Kidney epithelial cell (primary cell): Measurements from ENCODE around the gene PSMC3IP. TPM values are rescaled to one million over a fixed set of nuclear protein-coding genes. Genes with fewer than 3 reads are reported as not detected.
A peak's percentile ranks its signal among the peaks of the same experiment; 100 is the strongest.

ENCODE experiments used
- DNase-seq: peaks from one replicate; pipeline ENCODE4 v3.0.0-alpha.2; 2010; ENCODE audit warnings: low read depth
- H3K27me3 ChIP-seq: 2 replicates; pipeline ENCODE4 v1.6.0; 2011; ENCODE audit warnings: low read length; ENCODE audit not compliant: control insufficient read depth, insufficient read depth
- H3K36me3 ChIP-seq: 2 replicates; pipeline ENCODE4 v1.5.1; 2011; ENCODE audit warnings: low read length; ENCODE audit not compliant: control insufficient read depth, insufficient read depth
- H3K4me3 ChIP-seq: 2 replicates; pipeline ENCODE4 v1.5.1; 2011; ENCODE audit warnings: low read depth, mild to moderate bottlenecking, control low read depth, low read length
- total RNA-seq: library from RNA; depleted of rRNA; stranded (reverse); fragments of >200 nt; gene quantifications from 2 replicates; pipeline ENCODE4 v1.2.3, GENCODE V29; 2015
- TF ChIP-seq, protein P1 (sequence below): IDR thresholded peaks from 2 replicates; pipeline ENCODE4 v1.5.1; 2011; ENCODE audit warnings: mild to moderate bottlenecking, moderate library complexity, low read length, control low read depth, inconsistent platforms; ENCODE audit not compliant: insufficient read depth, poor library complexity, severe bottlenecking

Gene PSMC3IP
- total RNA-seq, 1 donor from 2014 or later = 3.9 TPM

DNA sequence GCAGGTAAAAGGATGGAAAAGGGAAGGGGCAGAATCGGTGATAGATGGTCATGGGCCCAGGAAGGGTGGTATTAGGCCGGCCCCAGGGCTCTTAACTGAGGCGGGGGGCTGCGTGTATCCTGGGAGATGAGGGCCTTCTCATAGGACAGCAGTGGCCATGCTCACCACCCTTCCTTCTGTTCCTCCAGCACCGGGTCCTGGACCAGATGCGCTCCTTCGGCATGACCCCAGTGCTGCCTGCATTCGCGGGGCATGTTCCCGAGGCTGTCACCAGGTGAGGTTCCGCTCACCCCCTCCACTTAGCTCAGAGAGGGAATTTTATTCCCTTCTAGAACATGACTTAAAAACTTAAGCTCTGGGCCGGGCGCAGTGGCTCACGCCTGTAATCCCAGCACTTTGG, 39.0 kb downstream of the PSMC3IP start:
- TF ChIP-seq, protein P1, sequence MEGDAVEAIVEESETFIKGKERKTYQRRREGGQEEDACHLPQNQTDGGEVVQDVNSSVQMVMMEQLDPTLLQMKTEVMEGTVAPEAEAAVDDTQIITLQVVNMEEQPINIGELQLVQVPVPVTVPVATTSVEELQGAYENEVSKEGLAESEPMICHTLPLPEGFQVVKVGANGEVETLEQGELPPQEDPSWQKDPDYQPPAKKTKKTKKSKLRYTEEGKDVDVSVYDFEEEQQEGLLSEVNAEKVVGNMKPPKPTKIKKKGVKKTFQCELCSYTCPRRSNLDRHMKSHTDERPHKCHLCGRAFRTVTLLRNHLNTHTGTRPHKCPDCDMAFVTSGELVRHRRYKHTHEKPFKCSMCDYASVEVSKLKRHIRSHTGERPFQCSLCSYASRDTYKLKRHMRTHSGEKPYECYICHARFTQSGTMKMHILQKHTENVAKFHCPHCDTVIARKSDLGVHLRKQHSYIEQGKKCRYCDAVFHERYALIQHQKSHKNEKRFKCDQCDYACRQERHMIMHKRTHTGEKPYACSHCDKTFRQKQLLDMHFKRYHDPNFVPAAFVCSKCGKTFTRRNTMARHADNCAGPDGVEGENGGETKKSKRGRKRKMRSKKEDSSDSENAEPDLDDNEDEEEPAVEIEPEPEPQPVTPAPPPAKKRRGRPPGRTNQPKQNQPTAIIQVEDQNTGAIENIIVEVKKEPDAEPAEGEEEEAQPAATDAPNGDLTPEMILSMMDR = no peak
- no peak overlapping the region for H3K4me3 ChIP-seq
- no peaks in the 10 kb centered on the region for H3K27me3 ChIP-seq
- DNase-seq = no peak
- H3K36me3 ChIP-seq = peaks cover 1% of the 10 kb centered on the region

DNA sequence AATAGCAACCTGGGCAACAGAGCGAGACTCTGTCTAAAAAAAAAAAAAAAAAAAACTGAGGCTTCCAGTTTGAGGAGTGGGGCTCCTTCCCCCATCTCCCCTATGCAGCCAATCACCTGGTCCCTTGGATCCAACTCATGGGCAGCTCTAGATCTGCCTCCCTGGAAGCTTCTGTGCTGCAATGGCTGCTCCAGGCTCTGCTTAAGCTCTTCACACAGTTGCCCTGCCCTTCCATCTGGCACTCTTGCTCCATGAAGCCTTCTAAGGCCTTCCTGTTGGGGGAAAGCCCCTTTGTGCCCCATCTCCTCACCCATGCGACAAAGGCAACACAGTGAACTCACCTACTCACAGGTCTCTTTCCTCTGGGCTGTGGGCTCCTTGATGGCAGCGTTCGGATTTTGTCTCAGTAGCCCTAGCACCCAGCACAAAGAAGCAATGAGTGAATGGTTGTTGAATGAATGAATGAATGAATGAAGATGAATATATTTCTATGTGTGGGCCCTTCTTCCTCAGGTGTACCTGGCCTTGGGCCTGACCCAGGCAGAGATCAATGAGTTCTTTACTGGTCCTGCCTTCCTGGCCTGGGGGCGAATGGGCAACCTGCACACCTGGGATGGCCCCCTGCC, 39.6 kb downstream of the PSMC3IP start:
- DNase-seq = no peak
- Histone ChIP-seq H3K4me3 (no peak overlapping the region), H3K27me3 (no peaks in the 10 kb centered on the region), H3K36me3 (peaks cover 1% of the 10 kb centered on the region)
- TF ChIP-seq, protein P1 = no peak

DNA sequence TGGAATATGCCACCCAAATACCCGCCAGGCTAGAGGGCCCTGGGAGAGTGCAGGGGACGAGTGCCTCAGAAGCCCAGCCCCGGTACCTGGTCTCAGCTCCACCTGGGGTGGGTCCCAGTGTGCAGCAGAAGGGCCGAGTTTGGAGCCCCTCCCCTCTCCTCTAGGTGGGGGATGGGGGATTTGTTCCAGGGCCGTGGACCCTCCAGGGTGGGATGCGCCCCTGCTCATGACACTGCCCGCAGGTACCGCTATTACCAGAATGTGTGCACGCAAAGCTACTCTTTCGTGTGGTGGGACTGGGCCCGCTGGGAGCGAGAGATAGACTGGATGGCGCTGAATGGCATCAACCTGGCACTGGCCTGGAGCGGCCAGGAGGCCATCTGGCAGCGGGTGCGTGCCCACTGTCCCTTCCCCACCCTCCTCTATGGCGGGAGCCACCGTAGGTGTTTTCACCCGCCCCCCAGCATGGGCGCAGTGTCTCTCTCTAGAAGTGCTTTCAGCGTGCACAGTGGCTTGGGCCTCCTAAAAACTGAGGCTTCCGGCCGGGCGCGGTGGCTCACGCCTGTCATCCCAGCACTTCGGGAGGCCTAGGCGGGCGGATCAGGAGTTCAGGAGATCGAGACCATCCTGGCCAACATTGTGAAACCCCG, 40.2 kb downstream of the PSMC3IP start:
- Histone ChIP-seq H3K27me3 (no peaks in the 10 kb centered on the region), H3K4me3 (peak overlapping the region; percentile 49), H3K36me3 (no peaks in the 10 kb centered on the region)
- TF ChIP-seq, protein P1 = no peak
- DNase-seq = no peak

DNA sequence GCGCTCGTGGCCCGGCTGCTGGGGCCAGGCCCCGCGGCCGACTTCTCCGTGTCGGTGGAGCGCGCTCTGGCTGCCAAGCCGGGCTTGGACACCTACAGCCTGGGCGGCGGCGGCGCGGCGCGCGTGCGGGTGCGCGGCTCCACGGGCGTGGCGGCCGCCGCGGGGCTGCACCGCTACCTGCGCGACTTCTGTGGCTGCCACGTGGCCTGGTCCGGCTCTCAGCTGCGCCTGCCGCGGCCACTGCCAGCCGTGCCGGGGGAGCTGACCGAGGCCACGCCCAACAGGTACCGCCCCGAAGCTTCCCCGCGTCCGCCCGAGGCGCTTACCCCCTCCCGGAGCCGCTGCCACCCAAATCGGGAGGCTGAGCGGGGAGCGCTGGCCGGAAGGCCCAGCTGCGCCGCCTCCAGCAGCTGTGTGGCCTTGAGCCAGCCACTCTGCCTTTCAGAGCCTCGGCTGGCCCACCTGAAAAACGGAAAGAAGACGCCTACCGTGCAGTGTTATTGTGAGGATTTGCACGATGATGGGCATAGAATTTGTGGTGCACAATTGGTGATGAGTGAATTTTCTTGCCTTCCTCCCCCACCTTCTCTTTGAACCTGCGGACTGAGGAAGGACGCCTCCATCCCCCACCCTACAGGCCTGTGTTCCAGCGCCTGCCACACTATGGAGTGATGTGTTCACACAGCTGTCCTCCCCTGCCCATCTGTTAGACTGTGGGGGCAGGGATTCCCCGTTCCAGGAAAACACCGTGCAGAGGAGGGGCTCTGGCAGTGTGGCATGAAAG, 41.0 kb downstream of the PSMC3IP start:
- TF ChIP-seq, protein P1 = no peak
- H3K36me3 ChIP-seq = no peaks in the 10 kb centered on the region
- DNase-seq = no peak
- no peaks in the 10 kb centered on the region for H3K27me3 ChIP-seq
- H3K4me3 ChIP-seq = peak overlapping the region; percentile 49

DNA sequence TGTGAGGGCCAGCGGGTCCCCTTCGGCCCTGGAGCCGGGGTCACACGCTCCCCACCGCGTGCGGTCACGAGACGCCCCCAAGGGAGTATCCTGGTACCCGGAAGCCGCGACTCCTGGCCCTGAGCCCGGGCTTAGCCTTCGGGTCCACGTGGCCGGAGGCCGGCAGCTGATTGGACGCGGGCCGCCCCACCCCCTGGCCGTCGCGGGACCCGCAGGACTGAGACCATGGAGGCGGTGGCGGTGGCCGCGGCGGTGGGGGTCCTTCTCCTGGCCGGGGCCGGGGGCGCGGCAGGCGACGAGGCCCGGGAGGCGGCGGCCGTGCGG, 41.5 kb downstream of the PSMC3IP start, which contains the start of gene NAGLU:
NAGLU (plus strand) TSS at position 194 of the 324 bp plus-strand sequence; CDS start at position 226, 32 bp downstream.
- H3K27me3 ChIP-seq = no peaks in the 10 kb centered on the region
- TF ChIP-seq, protein P1 = no peak
- no peaks in the 10 kb centered on the region for H3K36me3 ChIP-seq
- no peak for DNase-seq
- H3K4me3 ChIP-seq = peak within 1 kb of the TSS; percentile 49
